Measurements from ENCODE around the gene TRPV5. TPM values are rescaled to one million over a fixed set of nuclear protein-coding genes. Genes with fewer than 3 reads are reported as not detected.

Gene TRPV5
- total and polyA plus RNA-seq, 2 of the 4 experiments (the other 2 are of a cell fraction) = not detected

DNA sequence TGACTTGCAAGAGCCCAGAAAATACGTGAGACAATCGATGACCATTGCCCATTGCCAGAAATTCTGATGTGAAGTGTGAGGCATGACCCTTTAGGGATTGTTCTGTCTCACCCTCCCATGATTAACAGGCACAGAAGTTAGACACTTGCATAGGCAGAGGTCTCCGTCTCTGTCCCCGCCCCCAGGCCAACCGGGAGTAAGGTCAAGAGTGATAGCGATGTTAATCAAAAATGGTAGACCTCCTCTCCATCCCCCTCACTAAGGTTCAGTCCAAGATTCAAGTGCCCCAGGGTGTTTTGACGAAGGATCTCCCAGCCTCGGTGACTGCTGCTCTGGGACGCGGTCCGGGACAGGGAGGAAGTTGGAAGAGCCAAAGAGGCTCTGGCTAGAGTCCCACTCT is 25.3 kb downstream of the TRPV5 start:
- CTCF ChIA-PET = no interaction called here
- Histone ChIP-seq H2AK9ac (replicated peaks; ENCODE audit: low read depth, low read length, poor library complexity) (no peak overlapping the region), H3K4me2 (ENCODE audit: low read depth, low read length) (no peak overlapping the region), H3K36me3 (ENCODE audit: control insufficient read depth, insufficient read depth, low read length) (no peaks in the 10 kb centered on the region), H3K18ac (ENCODE audit: low read depth, low read length) (no peak overlapping the region), H3K4me3 (ENCODE audit: insufficient read depth, low read depth, low read length) (no peak overlapping the region), H2BK20ac (ENCODE audit: low read depth, low read length) (no peak overlapping the region), H3K23ac (ENCODE audit: low read depth, low read length) (no peak overlapping the region), H3K4me1 (ENCODE audit: control insufficient read depth, insufficient read depth, low read length) (no peaks in the 10 kb centered on the region), H2BK5ac (ENCODE audit: low read depth, low read length, poor library complexity, severe bottlenecking) (no peak overlapping the region), H2BK15ac (ENCODE audit: low read depth, low read length) (no peak overlapping the region), H3K9me1 (ENCODE audit: insufficient read depth, low read length) (no peaks in the 10 kb centered on the region), H4K8ac (ENCODE audit: low read depth in 2 of 2, low read length in 2 of 2) (no peak overlapping the region), H2AFZ (replicated peaks; ENCODE audit: low read length, poor library complexity) (no peak overlapping the region), H3K56ac (ENCODE audit: extremely low read depth, insufficient read depth, low read length) (no peak overlapping the region), H2AK5ac (ENCODE audit: low read depth, low read length) (no peak overlapping the region), H3K14ac (replicated peaks; ENCODE audit: low read depth, low read length) (no peak overlapping the region), H4K5ac (ENCODE audit: low read depth, low read length) (no peak overlapping the region), H4K91ac (ENCODE audit: insufficient read depth, low read depth, low read length) (no peak overlapping the region), H3K27me3 (ENCODE audit: control insufficient read depth, insufficient read depth, low read length) (no peaks in the 10 kb centered on the region), H3K9ac (ENCODE audit: low read depth, low read length) (no peak overlapping the region), H3K27ac (ENCODE audit: insufficient read depth, low read length) (no peak overlapping the region), H3K4ac (ENCODE audit: low read depth, low read length) (no peak overlapping the region), H3K79me1 (ENCODE audit: low read depth in 1 of 2, low read length in 2 of 2) (no peaks in the 10 kb centered on the region), H3K9me3 (ENCODE audit: control insufficient read depth, insufficient read depth, low read length) (peaks cover 6% of the 10 kb centered on the region), H2BK120ac (ENCODE audit: low read depth, low read length) (no peak overlapping the region), H4K20me1 (ENCODE audit: insufficient read depth, low read length) (no peaks in the 10 kb centered on the region)
- TF ChIP-seq MXI1 (IDR thresholded peaks at IDR 0.05; ENCODE audit: borderline replicate concordance, low read depth, low read length) = no peak
- TF ChIP-seq RFX5 (IDR thresholded peaks at IDR 0.05; ENCODE audit: low read depth, low read length) = no peak
- TF ChIP-seq FOS (IDR thresholded peaks at IDR 0.05; ENCODE audit: low read depth, low read length) = no peak
- TF ChIP-seq, protein P1, sequence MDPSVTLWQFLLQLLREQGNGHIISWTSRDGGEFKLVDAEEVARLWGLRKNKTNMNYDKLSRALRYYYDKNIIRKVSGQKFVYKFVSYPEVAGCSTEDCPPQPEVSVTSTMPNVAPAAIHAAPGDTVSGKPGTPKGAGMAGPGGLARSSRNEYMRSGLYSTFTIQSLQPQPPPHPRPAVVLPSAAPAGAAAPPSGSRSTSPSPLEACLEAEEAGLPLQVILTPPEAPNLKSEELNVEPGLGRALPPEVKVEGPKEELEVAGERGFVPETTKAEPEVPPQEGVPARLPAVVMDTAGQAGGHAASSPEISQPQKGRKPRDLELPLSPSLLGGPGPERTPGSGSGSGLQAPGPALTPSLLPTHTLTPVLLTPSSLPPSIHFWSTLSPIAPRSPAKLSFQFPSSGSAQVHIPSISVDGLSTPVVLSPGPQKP (IDR thresholded peaks at IDR 0.05; ENCODE audit: borderline replicate concordance, low read depth, low read length) = no peak
- no peak for TF ChIP-seq CHD1 (IDR thresholded peaks at IDR 0.05; ENCODE audit: low read depth, low read length)
- TF ChIP-seq RCOR1 (IDR thresholded peaks at IDR 0.05; ENCODE audit: insufficient replicate concordance, low read length) = no peak
- TF ChIP-seq NFE2L2 (IDR thresholded peaks at IDR 0.05; ENCODE audit: low read depth, low read length) = no peak
- no peak for TF ChIP-seq BHLHE40 (IDR thresholded peaks at IDR 0.05; ENCODE audit: low read depth, low read length)
- TF ChIP-seq, protein P2, sequence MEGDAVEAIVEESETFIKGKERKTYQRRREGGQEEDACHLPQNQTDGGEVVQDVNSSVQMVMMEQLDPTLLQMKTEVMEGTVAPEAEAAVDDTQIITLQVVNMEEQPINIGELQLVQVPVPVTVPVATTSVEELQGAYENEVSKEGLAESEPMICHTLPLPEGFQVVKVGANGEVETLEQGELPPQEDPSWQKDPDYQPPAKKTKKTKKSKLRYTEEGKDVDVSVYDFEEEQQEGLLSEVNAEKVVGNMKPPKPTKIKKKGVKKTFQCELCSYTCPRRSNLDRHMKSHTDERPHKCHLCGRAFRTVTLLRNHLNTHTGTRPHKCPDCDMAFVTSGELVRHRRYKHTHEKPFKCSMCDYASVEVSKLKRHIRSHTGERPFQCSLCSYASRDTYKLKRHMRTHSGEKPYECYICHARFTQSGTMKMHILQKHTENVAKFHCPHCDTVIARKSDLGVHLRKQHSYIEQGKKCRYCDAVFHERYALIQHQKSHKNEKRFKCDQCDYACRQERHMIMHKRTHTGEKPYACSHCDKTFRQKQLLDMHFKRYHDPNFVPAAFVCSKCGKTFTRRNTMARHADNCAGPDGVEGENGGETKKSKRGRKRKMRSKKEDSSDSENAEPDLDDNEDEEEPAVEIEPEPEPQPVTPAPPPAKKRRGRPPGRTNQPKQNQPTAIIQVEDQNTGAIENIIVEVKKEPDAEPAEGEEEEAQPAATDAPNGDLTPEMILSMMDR (conservative IDR thresholded peaks at IDR 0.05; ENCODE audit: low read depth, low read length) = no peak
- TF ChIP-seq USF2 (IDR thresholded peaks at IDR 0.05; ENCODE audit: low read depth, low read length) = no peak
- no peak for TF ChIP-seq POLR2A (IDR thresholded peaks at IDR 0.05; ENCODE audit: low read depth, low read length)
- no peak for TF ChIP-seq CEBPB (IDR thresholded peaks at IDR 0.05; ENCODE audit: low read depth, low read length)
- no peak for TF ChIP-seq SMC3 (IDR thresholded peaks at IDR 0.05; ENCODE audit: low read depth, low read length)
- TF ChIP-seq RAD21 (IDR thresholded peaks at IDR 0.05; ENCODE audit: low read length) = no peak
- TF ChIP-seq MAFK (IDR thresholded peaks at IDR 0.05; ENCODE audit: low read depth, low read length) = no peak
- TF ChIP-seq MAZ (IDR thresholded peaks at IDR 0.05; ENCODE audit: borderline replicate concordance, low read depth, low read length) = no peak
- in situ Hi-C loops (cut with MboI; ENCODE audit: low sequenced_read_pairs) (no loop called here), dilution Hi-C loops (cut with HindIII; ENCODE audit: low sequenced_read_pairs, unreplicated experiment) (no loop called here), intact Hi-C loops (cut with micrococcal nuclease) (no loop called here)
- DNase-seq (no peak), ATAC-seq (ENCODE audit: low read depth) (no peak)
- no TSS peak for BruUV-seq (replicated peaks)
- POLR2A ChIA-PET (ENCODE audit: unreplicated experiment) = no interaction called here
- 68% methylated on average over 6 of the region's 11 CpGs; no CpG with 5 or more reads in 1 of the 2 experiments for WGBS, 2 experiments (ENCODE audit: extremely low coverage in 2 of 2, insufficient read length in 1 of 2)
